NT2/D1 (cell line): ENCODE data around the gene CDC6.

ENCODE experiments used
- YY1 ChIP-seq: IDR thresholded peaks from 2 replicates; pipeline ENCODE4 v1.6.1; 2011; ENCODE audit not compliant: insufficient read length, insufficient read depth
- ZNF274 ChIP-seq: IDR thresholded peaks from 2 replicates; pipeline ENCODE4 v1.6.1; 2011; ENCODE audit warnings: mild to moderate bottlenecking, low read depth, low read length

GRCh38 chr17:40327244-40327729, 39.6 kb downstream of the CDC6 start:
- no peak for TF ChIP-seq ZNF274
- TF ChIP-seq YY1: no peak
